GM13976 (cell line): Measurements from ENCODE around the gene DCAF17.

Source experiments
- DNase-seq: peaks from one replicate; pipeline ENCODE4 v3.0.0; 2012; ENCODE audit warnings: low spot score
- CTCF ChIP-seq: IDR thresholded peaks from 2 replicates; pipeline ENCODE4 v1.5.1; 2012; ENCODE audit warnings: borderline replicate concordance, mild to moderate bottlenecking; ENCODE audit not compliant: insufficient read depth; ENCODE audit errors: extremely low read depth, missing control alignments, control extremely low read depth
- in situ Hi-C: fragments of 300-500 bp; cut with MboI; formaldehyde crosslinking; loops from one replicate; pipeline ENCODE4 v1.12.0; 2022; ENCODE audit warnings: low sequenced_read_pairs, mixed read lengths, inconsistent platforms; ENCODE audit not compliant: unreplicated experiment

DCAF17 gene

GRCh38 chr2:171404261-171404660 lies 29.8 kb upstream of the DCAF17 start:
- TF ChIP-seq CTCF: no peak
- DNase-seq: no peak
- in situ Hi-C loops: no loop called here

GRCh38 chr2:171404719-171405118 lies 29.3 kb upstream of the DCAF17 start:
- no peak for DNase-seq
- in situ Hi-C loops: no loop called here
- TF ChIP-seq CTCF: no peak

GRCh38 chr2:171405546-171405945 lies 28.5 kb upstream of the DCAF17 start:
- TF ChIP-seq CTCF: no peak
- DNase-seq: no peak
- in situ Hi-C loops: no loop called here

GRCh38 chr2:171406044-171406443 lies 28.0 kb upstream of the DCAF17 start:
- no peak for TF ChIP-seq CTCF
- no peak for DNase-seq
- in situ Hi-C loops: no loop called here

- in situ Hi-C loops: no loop called here
- no peak for TF ChIP-seq CTCF
- DNase-seq: peak; percentile 36
These were observed 26.9 kb upstream of the DCAF17 start for GRCh38 chr2:171407030-171407675.

GRCh38 chr2:171407676-171408044 lies 26.4 kb upstream of the DCAF17 start:
- DNase-seq: no peak
- TF ChIP-seq CTCF: no peak
- in situ Hi-C loops: no loop called here
